Central memory CD4-positive, alpha-beta T cell (primary cell): Measurements from ENCODE around the gene E4F1.
"Not testable (repeated sequence)": the region's sequence is repeated elsewhere in the genome, so short reads cannot be mapped to it uniquely, and the experiment has no call there.

ENCODE experiments used
- DNase-seq: peaks from one replicate; pipeline ENCODE4 v3.0.0; 2022

The E4F1 gene

DNA sequence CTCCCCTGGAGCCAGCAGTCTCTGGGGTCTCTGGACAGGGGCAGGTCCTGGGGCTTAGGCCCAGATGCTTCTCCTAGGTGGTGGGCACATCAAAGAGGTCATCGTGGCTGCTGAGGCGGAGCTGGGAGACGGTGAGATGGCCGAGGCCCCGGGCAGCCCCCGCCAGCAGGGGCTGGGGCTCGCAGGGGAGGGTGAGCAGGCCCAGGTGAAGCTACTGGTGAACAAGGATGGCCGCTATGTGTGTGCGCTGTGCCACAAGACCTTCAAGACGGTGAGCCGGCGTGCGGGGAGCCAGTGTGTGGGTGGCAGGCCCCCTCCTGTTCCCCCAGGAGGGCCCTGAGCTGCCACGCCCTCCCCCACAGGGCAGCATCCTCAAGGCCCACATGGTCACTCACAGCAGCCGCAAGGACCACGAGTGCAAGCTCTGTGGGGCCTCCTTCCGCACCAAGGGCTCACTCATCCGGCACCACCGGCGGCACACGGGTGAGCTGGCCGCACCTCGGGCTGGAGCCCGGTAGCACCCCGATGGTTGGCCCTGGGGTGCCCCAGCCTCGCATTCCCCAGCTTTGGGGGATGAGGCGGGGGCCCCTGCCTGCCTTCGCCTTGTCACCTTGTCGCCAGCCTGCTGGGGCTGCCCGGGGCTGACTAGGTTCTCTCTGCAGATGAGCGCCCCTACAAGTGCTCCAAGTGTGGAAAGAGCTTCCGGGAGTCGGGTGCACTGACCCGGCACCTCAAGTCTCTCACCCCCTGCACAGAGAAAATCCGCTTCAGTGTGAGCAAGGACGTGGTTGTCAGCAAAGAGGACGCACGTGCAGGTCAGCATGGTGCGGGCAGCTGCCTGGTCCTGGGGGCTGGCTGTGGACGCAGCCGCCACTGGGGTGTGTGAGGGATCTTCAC, 9.0 kb downstream of the E4F1 start:
- DNase-seq = no peak

DNA sequence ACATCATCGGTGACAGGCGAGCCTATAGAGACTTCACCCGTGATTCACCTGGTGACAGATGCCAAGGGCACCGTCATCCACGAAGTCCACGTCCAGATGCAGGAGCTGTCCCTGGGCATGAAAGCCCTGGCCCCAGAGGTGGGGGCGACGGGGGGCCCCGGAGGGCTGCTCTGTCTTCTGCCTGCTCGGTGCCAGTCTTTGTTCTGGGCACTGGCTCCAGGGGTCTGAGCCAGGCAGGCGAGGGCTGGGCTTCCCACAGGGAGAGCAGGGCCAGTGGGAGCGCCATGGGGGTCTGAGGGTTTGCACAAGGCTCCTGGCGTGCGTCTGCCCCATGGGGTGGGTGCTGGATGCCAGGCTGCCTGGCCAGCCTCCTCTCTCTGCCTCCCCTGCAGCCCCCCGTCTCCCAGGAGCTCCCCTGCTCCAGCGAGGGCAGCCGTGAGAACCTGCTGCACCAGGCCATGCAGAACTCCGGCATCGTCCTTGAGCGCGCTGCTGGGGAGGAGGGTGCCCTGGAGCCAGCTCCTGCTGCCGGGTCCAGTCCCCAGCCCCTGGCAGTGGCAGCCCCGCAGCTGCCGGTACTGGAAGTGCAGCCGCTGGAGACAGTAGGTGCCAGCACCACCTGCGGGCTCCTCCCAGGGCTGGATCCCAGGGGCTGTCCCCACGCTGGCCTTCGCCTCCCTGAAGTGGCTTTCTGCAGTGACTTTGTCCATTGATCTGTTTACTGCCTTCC, 9.8 kb downstream of the E4F1 start:
- DNase-seq = no peak

DNA sequence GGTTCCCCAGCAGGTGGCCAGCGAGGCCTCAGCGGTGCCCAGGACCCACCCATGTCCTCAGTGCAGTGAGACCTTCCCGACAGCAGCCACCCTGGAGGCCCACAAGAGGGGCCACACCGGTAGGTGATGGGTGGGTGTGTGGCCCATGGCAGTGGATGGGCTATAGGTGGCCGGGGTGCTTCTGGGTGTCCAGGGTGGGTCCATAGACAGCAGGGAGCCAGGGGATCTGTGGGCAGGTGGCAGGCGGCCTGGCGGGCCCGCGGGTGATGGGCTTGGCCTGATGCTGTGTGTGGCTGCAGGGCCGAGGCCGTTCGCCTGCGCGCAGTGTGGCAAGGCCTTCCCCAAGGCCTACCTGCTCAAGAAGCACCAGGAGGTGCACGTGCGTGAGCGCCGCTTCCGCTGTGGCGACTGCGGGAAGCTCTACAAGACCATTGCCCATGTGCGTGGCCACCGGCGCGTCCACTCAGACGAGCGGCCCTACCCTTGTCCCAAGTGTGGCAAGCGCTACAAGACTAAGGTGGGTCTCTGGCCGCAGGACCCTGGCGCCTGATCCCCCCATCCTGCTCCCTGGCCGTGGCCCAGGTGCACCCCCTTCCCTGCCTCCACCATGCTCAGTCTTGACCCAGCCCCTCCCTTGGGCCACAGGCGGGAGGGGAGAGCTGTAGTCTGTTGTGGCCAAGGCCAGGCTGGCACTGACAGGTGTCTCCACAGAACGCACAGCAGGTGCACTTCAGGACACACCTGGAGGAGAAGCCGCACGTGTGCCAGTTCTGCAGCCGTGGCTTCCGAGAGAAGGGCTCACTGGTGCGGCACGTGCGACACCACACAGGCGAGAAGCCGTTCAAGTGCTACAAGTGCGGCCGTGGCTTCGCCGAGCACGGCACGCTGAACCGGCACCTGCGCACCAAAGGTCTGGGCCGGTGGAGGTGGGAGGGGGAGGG, 10.8 kb downstream of the E4F1 start:
- no peak for DNase-seq

DNA sequence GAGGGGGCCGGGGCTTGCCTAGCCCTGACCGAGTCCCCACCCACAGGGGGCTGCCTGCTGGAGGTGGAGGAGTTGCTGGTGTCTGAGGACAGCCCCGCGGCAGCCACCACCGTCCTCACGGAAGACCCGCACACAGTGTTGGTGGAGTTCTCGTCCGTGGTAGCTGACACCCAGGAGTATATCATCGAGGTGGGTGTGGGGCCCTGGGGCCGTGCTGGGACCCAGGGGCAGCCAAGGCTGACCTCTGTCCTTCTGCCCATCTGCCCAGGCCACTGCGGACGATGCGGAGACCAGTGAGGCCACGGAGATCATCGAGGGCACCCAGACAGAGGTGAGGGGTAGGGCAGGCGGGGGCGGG, 11.4 kb downstream of the E4F1 start:
- DNase-seq = no peak

DNA sequence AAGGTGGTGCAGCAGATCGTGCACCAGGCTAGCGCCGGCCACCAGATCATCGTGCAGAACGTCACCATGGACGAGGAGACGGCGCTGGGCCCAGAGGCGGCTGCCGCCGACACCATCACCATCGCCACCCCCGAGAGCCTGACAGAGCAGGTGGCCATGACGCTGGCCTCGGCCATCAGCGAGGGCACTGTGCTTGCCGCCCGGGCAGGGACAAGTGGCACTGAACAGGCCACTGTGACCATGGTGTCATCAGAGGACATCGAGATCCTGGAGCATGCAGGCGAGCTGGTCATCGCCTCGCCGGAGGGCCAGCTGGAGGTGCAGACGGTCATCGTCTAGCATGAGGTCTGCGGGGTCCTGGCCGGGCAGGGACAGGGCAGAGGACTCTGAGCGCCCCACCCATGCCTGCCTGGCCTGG, 11.9 kb downstream of the E4F1 start:
- DNase-seq = no peak

DNA sequence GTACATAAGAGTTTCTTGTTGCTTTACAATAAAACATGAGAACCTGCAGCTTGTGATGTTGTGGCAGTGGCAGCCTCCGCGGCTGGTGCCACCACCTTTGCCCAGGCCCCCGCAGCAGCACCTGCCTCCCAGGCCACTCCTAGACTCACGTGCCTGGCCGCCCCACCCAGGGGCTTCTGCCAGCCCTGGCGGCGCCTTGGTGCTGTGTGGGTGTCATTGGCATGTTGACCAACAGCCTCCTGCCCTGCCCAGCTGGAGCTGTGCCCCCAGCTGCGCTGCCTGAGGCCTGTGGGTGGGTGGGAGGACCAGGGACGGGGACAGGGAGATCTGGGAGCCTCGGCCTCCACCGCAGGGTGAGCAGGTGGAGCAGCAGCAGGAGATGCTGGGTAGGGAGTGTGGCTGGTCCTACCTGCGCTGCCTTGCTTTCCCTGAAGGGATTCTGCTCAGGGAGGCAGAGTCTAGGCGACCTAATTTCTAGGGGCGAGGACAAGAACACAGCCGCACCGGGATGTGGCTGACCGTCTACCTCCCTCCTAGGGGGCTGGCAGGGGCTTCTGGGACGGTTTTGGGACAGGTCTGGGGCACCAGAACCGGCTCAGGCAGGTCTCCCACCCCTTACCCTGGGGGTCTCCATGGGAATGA, 12.4 kb downstream of the E4F1 start:
- DNase-seq = no peak

DNA sequence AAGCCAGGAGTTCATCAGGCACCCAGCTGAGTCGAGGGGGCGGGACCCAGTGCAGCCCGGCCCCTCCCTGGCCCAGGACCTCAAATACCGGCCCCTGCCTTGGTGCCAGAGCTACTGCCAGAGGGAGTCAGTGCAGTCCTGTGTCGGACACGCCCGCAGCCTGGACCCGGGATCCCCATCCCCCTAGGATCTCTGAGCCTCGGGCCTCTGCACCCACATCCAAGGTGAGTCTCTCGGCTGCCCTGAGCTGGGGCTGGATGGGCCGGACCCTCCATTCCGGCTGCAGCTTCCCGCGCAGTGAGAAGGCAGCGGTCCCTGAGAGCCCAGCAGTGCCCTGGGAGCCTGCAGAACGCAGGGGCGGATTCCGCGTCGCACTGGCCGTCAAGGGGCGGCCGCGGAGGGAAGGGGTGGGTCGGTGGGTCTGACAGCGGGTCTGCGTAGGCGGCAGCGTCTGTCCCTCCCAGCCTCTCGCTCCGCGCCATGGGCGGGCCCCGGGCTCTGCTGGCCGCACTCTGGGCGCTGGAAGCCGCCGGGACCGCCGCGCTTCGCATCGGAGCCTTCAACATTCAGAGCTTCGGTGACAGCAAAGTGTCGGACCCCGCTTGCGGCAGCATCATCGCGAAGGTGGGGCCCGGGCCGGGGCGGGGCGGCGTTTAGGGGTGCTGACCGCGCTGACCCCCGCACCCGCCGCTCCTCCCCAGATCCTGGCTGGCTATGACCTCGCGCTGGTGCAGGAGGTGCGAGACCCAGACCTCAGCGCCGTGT, 13.1 kb downstream of the E4F1 start, which contains the start of gene DNASE1L2:
DNASE1L2 (plus strand) TSS at position 108 of the 765 bp plus-strand sequence; CDS start at position 481, 373 bp downstream.
- no peak for DNase-seq

DNA sequence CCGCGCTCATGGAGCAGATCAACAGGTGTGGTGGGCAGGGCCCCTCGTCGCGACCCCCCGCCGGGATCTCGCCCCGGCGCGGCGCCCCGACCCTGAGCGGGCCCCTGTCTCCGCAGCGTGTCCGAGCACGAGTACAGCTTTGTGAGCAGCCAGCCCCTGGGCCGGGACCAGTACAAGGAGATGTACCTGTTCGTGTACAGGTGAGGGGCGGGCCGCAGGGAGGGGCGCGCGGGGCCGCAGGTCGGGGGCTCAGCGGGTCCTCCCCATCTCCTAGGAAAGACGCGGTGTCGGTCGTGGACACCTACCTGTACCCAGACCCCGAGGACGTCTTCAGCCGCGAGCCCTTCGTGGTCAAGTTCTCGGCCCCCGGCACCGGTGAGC, 13.7 kb downstream of the E4F1 start:
- no peak for DNase-seq

DNA sequence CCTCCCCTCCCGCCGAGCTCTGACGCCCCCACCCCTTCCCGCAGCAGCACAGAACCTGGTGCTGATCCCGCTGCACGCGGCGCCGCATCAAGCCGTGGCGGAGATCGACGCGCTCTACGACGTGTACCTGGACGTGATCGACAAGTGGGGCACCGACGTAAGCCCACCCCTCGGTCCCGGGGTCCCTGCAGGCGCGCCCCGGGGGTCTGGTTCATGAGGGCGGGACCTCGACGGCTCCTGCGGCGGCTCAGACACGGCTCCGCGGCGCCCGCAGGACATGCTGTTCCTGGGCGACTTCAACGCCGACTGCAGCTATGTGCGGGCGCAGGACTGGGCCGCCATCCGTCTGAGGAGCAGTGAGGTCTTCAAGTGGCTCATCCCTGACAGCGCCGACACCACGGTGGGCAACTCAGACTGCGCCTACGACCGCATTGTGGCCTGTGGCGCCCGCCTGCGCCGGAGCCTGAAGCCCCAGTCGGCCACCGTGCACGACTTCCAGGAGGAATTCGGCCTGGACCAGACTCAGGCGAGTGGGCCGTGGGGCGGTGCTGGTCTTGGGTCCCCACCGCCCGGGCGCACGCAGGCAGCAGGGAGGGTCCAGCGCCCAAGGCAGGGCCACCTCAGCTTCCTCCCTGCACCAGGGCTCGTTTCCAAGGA, 14.2 kb downstream of the E4F1 start:
- no peak for DNase-seq

DNA sequence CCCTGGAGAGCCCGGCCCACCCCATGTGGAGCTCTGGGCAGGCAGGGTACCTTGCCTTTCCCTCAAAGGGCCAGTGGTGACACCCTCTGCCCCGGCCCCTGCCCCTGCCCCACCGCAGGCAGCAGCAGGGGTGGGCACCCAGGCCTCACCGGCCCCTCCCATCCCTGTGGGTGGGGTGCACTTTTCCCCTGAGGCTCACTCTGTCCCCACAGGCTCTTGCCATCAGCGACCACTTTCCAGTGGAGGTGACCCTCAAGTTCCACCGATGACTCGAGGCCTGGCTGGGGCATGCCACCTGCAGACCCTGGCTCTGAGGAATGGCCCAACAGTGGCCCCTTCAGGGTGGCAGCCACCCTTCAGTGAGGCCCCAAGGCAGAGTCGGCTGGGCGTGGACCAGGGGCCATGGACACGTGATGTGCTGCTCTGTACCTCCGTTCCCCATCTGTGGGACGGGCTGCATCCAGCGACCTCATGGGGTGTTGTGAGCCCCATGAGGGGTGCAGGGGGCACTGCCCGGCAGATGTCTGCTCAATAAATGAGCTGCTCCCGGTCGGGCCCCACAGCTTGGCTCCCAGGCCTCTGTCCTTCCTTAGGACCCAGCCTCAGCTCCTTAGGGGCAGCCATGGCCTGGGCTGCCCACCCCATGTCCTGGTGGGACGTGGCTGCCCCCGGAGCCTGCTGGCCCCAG, 14.9 kb downstream of the E4F1 start:
- no peak for DNase-seq

DNA sequence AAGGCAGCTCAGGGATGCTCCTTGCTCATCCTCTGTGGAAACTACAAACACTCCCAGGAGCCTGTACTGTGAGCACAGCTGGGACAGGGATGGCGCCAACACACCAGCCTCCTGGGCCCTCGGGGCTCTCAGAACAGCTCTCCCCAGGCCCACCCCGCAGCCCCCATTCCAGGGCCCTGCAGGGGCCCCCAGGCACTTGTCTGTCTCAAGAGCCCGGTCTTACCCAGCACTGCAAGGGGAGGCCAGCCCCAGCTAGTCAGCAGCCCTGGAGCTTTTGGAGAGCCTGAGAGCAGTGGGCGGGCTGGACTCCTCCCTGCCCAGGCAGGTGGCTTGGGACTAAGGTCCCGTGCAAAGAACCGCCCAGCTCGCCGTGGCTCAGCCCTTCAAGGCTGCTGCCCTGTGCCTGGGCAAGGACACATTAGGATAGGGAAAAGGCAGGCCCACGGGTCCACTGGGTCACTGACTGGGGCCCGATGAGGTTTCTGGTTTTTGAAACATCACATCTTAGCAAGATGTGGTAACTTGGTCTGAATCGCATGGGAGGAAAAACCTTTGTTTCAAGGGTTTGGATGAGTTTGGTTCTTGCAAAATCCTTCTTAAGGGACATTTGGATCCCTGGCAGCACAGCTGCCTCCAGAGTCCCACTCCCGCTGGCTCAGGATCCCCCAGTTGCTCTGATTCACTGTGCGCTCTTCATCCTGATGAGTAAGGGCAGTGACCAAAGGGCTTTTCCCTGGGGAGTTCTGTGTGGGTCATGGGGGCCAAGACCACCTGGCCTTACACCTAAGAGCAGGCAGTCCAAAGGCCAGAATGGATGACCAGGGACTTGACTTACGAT, 15.7 kb downstream of the E4F1 start:
- no peak for DNase-seq

DNA sequence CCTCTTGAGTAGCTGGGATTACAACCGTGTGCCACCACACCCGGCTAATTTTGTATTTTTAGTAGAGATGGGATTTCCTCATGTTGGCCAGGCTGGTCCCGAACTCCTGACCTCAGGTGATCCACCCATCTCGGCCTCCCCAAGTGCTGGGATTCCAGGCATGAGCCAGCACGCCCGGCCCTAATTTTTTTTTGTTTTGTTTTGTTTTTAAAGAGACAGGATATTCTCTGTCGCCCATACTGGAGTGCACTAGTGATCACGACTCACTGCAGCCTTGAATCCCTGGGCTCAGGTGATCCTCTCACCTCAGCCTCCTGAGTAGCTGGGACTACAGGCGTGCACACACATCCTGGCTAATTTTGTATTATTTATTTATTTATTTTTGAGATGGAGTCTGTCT, 16.9 kb downstream of the E4F1 start:
- not testable (repeated sequence) for DNase-seq

DNA sequence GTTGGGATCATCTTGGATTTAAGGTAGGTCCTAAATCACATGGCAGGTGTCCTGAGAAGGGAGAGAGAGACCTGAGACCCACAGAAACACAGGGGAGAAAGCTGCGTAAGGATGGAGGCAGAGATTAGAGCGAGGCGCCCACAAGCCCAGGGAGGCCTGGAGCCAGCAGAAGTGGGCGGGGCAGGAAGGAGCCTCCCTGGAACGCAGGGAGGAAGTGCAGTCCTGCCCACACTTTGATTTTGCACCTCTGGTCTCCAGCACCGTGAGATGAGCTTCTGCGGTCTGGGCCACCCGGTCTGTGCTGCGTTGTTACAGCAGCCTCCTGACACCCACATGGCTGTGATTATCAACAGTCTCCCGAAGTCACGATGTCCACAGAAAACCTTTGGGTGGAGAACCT, 19.2 kb downstream of the E4F1 start:
- no peak for DNase-seq

DNA sequence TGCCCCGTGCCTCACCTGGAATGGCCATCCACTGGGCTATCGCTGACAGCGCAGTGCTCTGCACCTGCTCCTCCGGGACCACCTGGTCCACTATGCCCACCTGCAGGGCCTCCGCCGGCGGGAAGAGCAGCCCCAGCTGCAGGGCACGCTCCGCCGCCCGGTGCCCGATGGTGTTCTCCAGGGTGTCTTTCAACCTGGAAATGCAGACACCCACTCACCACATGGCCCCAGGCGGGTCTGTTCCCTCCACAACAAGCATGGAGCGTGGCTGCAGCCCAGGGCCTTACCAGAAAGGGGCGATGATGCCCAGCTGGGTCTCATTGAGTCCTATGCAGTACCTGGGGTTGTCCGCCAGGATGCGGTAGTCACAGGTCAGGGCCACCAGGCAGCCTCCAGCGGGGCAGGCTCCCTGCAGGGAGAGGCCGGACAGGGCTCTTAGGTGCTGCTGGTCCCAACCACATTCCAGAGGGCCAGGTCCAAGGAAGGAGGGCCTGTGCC, 19.7 kb downstream of the E4F1 start:
- no peak for DNase-seq

DNA sequence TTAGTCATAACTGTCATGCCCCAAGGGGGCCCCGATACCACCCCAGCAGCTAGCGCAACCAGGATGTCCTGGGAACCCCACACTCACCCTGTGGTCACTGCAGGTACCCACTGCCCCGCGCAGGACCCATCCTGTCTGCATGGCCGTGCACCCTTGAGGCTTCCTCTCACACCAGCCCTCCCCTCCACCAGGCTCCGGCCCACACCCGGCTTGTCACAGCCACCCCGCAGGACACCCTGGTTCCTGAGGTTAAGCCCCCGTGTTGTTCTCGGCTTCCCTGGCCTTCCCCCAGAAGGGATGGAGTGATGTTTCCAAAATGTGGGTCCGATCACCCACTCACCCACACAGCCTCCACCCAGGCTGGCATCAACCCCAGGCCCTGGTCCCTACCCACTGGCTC, 20.4 kb downstream of the E4F1 start:
- DNase-seq = no peak

DNA sequence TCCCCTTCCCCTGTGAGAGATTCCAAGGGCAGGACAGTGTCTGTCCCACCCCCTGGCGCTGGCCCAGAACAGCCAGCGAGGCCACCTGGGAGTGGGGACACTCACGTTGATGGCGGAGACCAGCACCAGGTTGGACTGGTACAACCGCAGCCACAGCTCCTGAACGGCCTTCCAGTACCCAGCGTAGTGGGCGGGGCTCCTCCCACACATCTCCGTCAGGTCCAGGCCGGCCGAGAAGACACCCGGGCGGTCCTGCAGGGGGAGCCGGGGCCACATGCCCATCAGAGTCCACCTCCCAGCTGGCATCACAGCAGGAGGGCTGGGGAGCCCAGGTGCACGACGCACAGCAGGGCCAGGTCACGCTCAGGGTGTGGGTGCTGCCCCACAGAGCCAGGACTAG, 20.9 kb downstream of the E4F1 start:
- no peak for DNase-seq

DNA sequence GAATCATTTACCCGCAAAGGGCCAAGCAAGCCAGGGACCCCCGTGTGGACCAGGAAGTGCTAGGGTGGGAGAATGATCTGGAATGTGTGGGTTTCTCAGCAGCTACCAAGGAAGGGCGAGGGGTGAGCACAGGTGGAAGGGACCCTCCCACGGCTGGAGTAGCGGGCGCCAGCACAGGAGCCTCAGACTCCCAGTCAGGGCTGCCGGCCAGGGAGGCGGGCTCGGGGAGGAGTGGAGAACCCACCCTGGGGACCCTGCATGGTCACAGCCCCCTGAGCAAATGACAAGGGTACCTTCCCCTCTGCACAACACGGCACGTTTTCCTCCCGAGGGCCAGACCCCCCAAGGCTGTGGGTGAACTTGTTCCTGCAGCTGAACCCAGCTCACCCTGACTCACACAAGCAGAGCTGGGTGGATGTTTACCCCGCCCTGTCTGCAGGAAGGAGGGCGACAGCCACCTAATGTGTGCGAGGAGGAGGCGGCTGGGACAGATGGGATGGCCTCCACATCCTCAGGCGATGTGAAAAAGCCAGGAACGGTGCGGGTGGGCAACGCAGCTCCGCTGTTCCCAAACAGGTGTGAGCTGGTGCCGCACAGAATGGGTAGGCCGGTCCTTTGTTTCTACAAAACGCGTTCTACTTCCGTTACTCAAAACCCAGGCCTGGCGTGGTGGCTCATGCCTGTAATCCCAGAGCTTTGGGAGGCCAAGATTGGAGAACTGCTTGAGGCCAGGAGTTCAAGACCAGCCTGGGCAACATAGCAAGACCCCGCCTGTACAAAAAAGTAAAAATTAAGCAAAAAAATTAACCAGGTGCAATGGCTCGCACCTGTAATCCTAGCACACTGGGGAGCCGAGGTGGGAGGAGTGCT, 21.8 kb downstream of the E4F1 start:
- no peak for DNase-seq

DNA sequence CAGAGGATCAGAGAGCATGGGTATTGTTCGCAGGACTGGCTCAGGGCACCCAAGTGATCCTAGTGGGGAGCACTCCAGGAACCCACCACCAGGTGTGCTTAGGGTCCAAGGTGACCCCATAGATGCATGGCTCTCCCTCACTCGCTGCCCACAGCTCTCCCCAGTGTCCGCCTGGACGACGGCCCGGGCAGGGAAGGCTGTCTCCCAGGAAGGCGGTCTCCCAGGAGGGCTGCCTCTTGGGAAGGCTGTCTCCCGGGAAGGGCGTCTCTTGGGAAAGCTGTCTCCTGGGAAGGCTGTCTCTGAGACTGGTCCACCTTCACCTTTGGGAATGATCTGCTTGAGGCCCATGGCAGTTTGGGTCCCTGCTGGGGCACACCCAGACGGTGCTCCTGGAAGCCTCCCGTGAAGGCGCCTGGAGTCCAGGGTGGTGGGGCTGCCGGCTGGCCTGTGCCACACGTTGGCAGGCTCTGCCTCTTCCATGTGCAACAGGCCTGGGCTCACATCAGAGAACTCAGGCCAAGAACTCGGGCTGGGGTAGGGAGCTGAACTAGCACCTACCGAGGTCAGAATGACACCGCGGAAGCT, 23.0 kb downstream of the E4F1 start:
- no peak for DNase-seq
